ENCODE measurements around the gene BRPF1.

Gene BRPF1

DNA sequence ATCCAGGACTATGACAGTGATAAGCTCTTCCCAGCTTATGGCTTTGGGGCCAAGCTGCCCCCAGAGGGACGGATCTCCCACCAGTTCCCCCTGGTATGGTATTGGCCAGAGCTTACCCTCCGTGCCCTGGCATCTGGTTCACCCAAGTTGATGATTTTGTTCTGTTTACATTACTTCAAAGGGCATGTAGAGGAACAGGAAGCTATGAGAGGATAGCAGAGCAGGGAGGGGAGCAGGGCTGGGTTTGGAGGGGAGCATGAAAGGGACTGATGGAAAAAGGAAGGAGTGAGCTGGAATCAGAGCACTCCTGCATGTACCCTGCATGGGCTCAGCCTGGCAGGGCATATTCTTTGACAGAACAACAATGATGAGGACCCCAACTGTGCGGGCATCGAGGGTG, 13.4 kb upstream of the BRPF1 start:
- no peak overlapping the region for H3K27ac ChIP-seq (ENCODE audit: low read depth, low read length)
- H3K9ac ChIP-seq (ENCODE audit: low read length), result no peak overlapping the region
- no peaks in the 10 kb centered on the region for H3K9me3 ChIP-seq (ENCODE audit: insufficient read depth, low read length)
- no peaks in the 10 kb centered on the region for H3K36me3 ChIP-seq (ENCODE audit: low read length)
- no peak overlapping the region for H3K4me3 ChIP-seq (ENCODE audit: insufficient read depth, low read length, poor library complexity, severe bottlenecking)
- no peaks in the 10 kb centered on the region for H4K20me1 ChIP-seq (ENCODE audit: low read depth, low read length)
- H3K9me2 ChIP-seq (replicated peaks; ENCODE audit: insufficient read depth, low read length), result no peaks in the 10 kb centered on the region
- H3F3A ChIP-seq (ENCODE audit: insufficient read depth), result no peaks in the 10 kb centered on the region
- H3K4me2 ChIP-seq (ENCODE audit: low read depth, low read length, poor library complexity, severe bottlenecking), result no peak overlapping the region
- TF ChIP-seq CTCF (IDR thresholded peaks at IDR 0.05; ENCODE audit: insufficient read depth, low read length, poor library complexity, severe bottlenecking), result no peak
- TF ChIP-seq EZH2phosphoT487 (conservative IDR thresholded peaks at IDR 0.05; ENCODE audit: low read length), result no peak
- H3K79me2 ChIP-seq (ENCODE audit: insufficient read depth, low read length), result no peaks in the 10 kb centered on the region
- H2AFZ ChIP-seq (ENCODE audit: low read depth, low read length, severe bottlenecking), result no peak overlapping the region
- no peaks in the 10 kb centered on the region for H3K27me3 ChIP-seq (ENCODE audit: low read length)

DNA sequence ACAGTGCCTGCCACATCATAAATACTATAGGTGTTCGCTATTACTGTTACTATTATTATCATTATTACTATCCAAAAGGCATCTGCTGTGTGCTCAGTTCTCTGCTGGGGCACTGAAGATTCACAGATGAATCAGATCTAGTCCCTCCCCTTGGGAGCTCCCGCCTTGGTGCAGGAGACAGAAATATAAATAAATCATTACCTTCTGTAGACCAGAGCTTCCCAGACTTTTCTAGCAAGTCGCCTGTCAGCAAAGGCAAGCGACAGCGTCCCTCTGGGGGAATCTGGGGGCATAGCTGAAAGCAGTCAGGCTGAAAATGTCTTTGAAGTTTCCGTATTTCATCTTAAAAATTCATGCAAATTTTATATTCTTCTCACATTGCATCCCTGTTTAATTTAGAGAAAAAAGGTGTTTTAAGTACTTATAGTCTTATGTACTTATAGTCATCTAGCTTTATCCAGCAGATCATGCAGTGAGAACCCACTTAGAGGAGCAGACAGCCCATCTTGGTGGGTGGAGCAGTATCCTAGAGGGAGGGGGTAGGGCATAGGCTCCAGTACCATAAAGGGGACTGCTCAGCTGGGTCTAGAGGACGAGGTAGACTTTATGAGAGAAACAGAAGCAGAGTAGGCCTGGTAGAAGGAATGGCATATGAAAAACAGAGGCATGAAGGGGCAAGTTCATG, 10.4 kb upstream of the BRPF1 start:
- Histone ChIP-seq H3K4me2 (ENCODE audit: low read depth, low read length, poor library complexity, severe bottlenecking) (no peak overlapping the region), H3K79me2 (ENCODE audit: insufficient read depth, low read length) (no peaks in the 10 kb centered on the region), H3K27ac (ENCODE audit: low read depth, low read length) (no peak overlapping the region), H3K36me3 (ENCODE audit: low read length) (no peaks in the 10 kb centered on the region), H4K20me1 (ENCODE audit: low read depth, low read length) (no peaks in the 10 kb centered on the region), H3K9me2 (replicated peaks; ENCODE audit: insufficient read depth, low read length) (no peaks in the 10 kb centered on the region), H2AFZ (ENCODE audit: low read depth, low read length, severe bottlenecking) (no peak overlapping the region), H3K27me3 (ENCODE audit: low read length) (no peaks in the 10 kb centered on the region), H3K9me3 (ENCODE audit: insufficient read depth, low read length) (no peaks in the 10 kb centered on the region), H3K9ac (ENCODE audit: low read length) (no peak overlapping the region), H3K4me3 (ENCODE audit: insufficient read depth, low read length, poor library complexity, severe bottlenecking) (no peak overlapping the region), H3F3A (ENCODE audit: insufficient read depth) (no peaks in the 10 kb centered on the region)
- TF ChIP-seq CTCF (IDR thresholded peaks at IDR 0.05; ENCODE audit: insufficient read depth, low read length, poor library complexity, severe bottlenecking), result no peak
- TF ChIP-seq EZH2phosphoT487 (conservative IDR thresholded peaks at IDR 0.05; ENCODE audit: low read length), result no peak

DNA sequence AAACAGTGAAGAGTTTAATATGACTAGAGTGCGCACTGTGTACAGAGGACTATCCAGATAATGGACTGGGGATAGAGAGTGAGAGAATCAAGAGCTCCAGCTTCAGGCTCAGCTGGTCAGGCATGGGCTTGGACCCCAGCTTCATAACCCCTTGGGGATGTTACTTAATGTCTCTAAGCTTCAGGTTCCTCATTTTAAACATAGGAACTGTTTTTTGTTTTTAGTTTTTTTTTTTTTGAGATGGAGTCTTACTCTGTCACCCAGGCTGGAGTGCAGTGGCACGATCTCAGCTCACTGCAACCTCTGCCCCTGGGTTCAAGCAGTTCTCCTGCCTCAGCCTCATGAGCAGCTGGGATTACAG, 9.9 kb upstream of the BRPF1 start:
- Histone ChIP-seq H3F3A (ENCODE audit: insufficient read depth) (no peaks in the 10 kb centered on the region), H3K27ac (ENCODE audit: low read depth, low read length) (no peak overlapping the region), H3K9ac (ENCODE audit: low read length) (no peak overlapping the region), H3K9me2 (replicated peaks; ENCODE audit: insufficient read depth, low read length) (no peaks in the 10 kb centered on the region), H3K36me3 (ENCODE audit: low read length) (no peaks in the 10 kb centered on the region), H3K79me2 (ENCODE audit: insufficient read depth, low read length) (no peaks in the 10 kb centered on the region), H3K4me2 (ENCODE audit: low read depth, low read length, poor library complexity, severe bottlenecking) (no peak overlapping the region), H4K20me1 (ENCODE audit: low read depth, low read length) (no peaks in the 10 kb centered on the region), H3K27me3 (ENCODE audit: low read length) (no peaks in the 10 kb centered on the region), H3K9me3 (ENCODE audit: insufficient read depth, low read length) (no peaks in the 10 kb centered on the region), H3K4me3 (ENCODE audit: insufficient read depth, low read length, poor library complexity, severe bottlenecking) (no peak overlapping the region), H2AFZ (ENCODE audit: low read depth, low read length, severe bottlenecking) (no peak overlapping the region)
- no peak for TF ChIP-seq CTCF (IDR thresholded peaks at IDR 0.05; ENCODE audit: insufficient read depth, low read length, poor library complexity, severe bottlenecking)
- TF ChIP-seq EZH2phosphoT487 (conservative IDR thresholded peaks at IDR 0.05; ENCODE audit: low read length), result no peak
